ENCODE data around the gene CLUH. TPM values are rescaled to one million over a fixed set of nuclear protein-coding genes. Genes with fewer than 3 reads are reported as not detected.

CLUH gene
- total RNA-seq, 2 experiments from 2014 or later = 34.4 to 34.8 TPM

GRCh38 chr17:2724784-2725164, 13.2 kb upstream of the CLUH start:
- Mint-ChIP-seq H3K9me3 (no peaks in the 10 kb centered on the region), H3K4me3 (no peak overlapping the region), H3K27me3 (peaks cover 21% of the 10 kb centered on the region), H3K27ac (no peak overlapping the region), H3K4me1 (ENCODE audit: low read depth) (peaks cover 5% of the 10 kb centered on the region), H3K36me3 (ENCODE audit: low read depth) (no peaks in the 10 kb centered on the region)
- H3K4me3 ChIP-seq (ENCODE audit: low read length) = no peak overlapping the region
- ATAC-seq (ENCODE audit: poor library complexity) (peak; percentile 81), DNase-seq (peak in 10 of 14 experiments; percentile 24 to 73 (median 41))
- intact Hi-C loops (cut with DNase I, micrococcal nuclease) = no loop called here
- H3K36me3 ChIP-seq (ENCODE audit: insufficient read depth, low read length) = no peaks in the 10 kb centered on the region
- no peak for TF ChIP-seq CTCF (IDR thresholded peaks at IDR 0.05)
- CTCF ChIA-PET = interaction anchor here (0.6 to 1.0 kb wide), 3 partner anchors 26 to 112 kb away, joined by 3 to 5 read pairs (median 3); no protein-coding TSS in a partner anchor
- POLR2A ChIA-PET = interaction anchor here (0.8 to 1.4 kb wide), 2 partner anchors 90 to 130 kb away, joined by 3 to 4 read pairs; no protein-coding TSS in a partner anchor
- no peaks in the 10 kb centered on the region for H3K9me3 ChIP-seq (ENCODE audit: control insufficient read depth in 1 of 2, insufficient read depth in 1 of 2, low read length in 2 of 2)
- H3K27me3 ChIP-seq (ENCODE audit: control insufficient read depth in 1 of 2, insufficient read depth in 2 of 2, low read length in 2 of 2) = peaks cover 16 to 23% of the 10 kb centered on the region in 2 experiments
- peaks cover 12% of the 10 kb centered on the region for H3K4me1 ChIP-seq (ENCODE audit: insufficient read depth, low read length)
- no peak overlapping the region for H3K27ac ChIP-seq (ENCODE audit: low read depth in 1 of 2, low read length in 2 of 2)

- Histone ChIP-seq H3K4me3 (ENCODE audit: low read length) (peak overlapping the region; percentile 14), H3K36me3 (ENCODE audit: insufficient read depth, low read length) (no peaks in the 10 kb centered on the region), H3K9me3 (ENCODE audit: control insufficient read depth in 1 of 2, insufficient read depth in 1 of 2, low read length in 2 of 2) (no peaks in the 10 kb centered on the region), H3K27me3 (ENCODE audit: control insufficient read depth in 1 of 2, insufficient read depth in 2 of 2, low read length in 2 of 2) (peaks cover 16 to 23% of the 10 kb centered on the region in 2 experiments), H3K27ac (ENCODE audit: low read depth in 1 of 2, low read length in 2 of 2) (no peak overlapping the region), H3K4me1 (ENCODE audit: insufficient read depth, low read length) (peaks cover 12% of the 10 kb centered on the region)
- ATAC-seq (ENCODE audit: poor library complexity) = peak; percentile 10
- intact Hi-C loops (cut with DNase I, micrococcal nuclease) = no loop called here
- peak in 1 of 14 experiments; percentile 20 for DNase-seq
- Mint-ChIP-seq H3K27ac (no peak overlapping the region), H3K27me3 (peaks cover 18% of the 10 kb centered on the region), H3K36me3 (ENCODE audit: low read depth) (no peaks in the 10 kb centered on the region), H3K4me3 (peak overlapping the region; percentile 42), H3K4me1 (ENCODE audit: low read depth) (peaks cover 5% of the 10 kb centered on the region), H3K9me3 (no peaks in the 10 kb centered on the region)
- CTCF ChIA-PET = interaction anchor here (0.9 to 1.0 kb wide), 2 partner anchors 27 to 113 kb away, joined by 3 to 5 read pairs; no protein-coding TSS in a partner anchor
- POLR2A ChIA-PET = interaction anchor here (0.8 to 1.4 kb wide), 2 partner anchors 90 to 130 kb away, joined by 3 to 4 read pairs; no protein-coding TSS in a partner anchor
- no peak for TF ChIP-seq CTCF (IDR thresholded peaks at IDR 0.05)
Observed at GRCh38 chr17:2723997-2724783, 12.6 kb upstream of the CLUH start.

- ATAC-seq (ENCODE audit: poor library complexity) (no peak), DNase-seq (no peak)
- ChIA-PET CTCF (no interaction called here), POLR2A (interaction anchor here (1.4 kb wide), 1 partner anchor 131 kb away, joined by 3 read pairs; no protein-coding TSS in a partner anchor)
- Mint-ChIP-seq H3K27ac (no peak overlapping the region), H3K36me3 (ENCODE audit: low read depth) (no peaks in the 10 kb centered on the region), H3K4me1 (ENCODE audit: low read depth) (peaks cover 5% of the 10 kb centered on the region), H3K4me3 (peak overlapping the region; percentile 51), H3K27me3 (peaks cover 15% of the 10 kb centered on the region), H3K9me3 (no peaks in the 10 kb centered on the region)
- Histone ChIP-seq H3K36me3 (ENCODE audit: insufficient read depth, low read length) (no peaks in the 10 kb centered on the region), H3K27ac (ENCODE audit: low read depth in 1 of 2, low read length in 2 of 2) (no peak overlapping the region), H3K4me1 (ENCODE audit: insufficient read depth, low read length) (peaks cover 12% of the 10 kb centered on the region), H3K4me3 (ENCODE audit: low read length) (no peak overlapping the region), H3K27me3 (ENCODE audit: control insufficient read depth in 1 of 2, insufficient read depth in 2 of 2, low read length in 2 of 2) (peaks cover 16 to 21% of the 10 kb centered on the region in 2 experiments), H3K9me3 (ENCODE audit: control insufficient read depth in 1 of 2, insufficient read depth in 1 of 2, low read length in 2 of 2) (no peaks in the 10 kb centered on the region)
- no peak for TF ChIP-seq CTCF (IDR thresholded peaks at IDR 0.05)
- intact Hi-C loops (cut with DNase I, micrococcal nuclease) = no loop called here
Observed at GRCh38 chr17:2723505-2723996, 12.0 kb upstream of the CLUH start.

Measured in CD4-positive, alpha-beta T cell (primary cell).